ENCODE results near the gene PEAR1.

Gene PEAR1

DNA sequence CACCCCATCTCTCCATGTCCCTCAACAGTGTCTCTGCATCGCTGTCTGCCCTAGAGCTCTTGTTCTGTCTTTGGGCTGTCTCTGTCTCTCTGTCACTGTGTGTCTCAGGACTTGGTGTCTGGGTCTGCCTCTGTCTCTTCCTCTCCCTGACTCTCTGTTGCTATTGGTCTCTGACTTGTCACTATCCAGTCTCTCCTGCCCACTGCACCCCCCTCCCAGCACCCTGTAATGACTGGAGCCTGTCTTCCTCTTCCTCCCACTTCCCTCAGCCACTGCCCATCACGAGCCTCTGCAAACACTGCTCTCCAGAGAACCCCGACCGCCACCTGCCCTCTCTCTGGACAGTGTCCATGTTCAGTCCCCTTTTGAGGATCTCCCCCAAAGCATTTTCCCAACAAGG, 12.1 kb downstream of the PEAR1 start:
- Histone ChIP-seq H3K9ac (ENCODE audit: low read length) (no peak overlapping the region), H4K20me1 (ENCODE audit: low read depth, low read length) (no peaks in the 10 kb centered on the region), H3K4me3 (ENCODE audit: insufficient read depth, low read length, poor library complexity, severe bottlenecking) (no peak overlapping the region), H3K79me2 (ENCODE audit: insufficient read depth, low read length) (no peaks in the 10 kb centered on the region), H3K36me3 (ENCODE audit: low read length) (no peaks in the 10 kb centered on the region), H3K4me2 (ENCODE audit: low read depth, low read length, poor library complexity, severe bottlenecking) (no peak overlapping the region), H3K9me2 (replicated peaks; ENCODE audit: insufficient read depth, low read length) (no peaks in the 10 kb centered on the region), H3K9me3 (ENCODE audit: insufficient read depth, low read length) (no peaks in the 10 kb centered on the region), H3K27me3 (ENCODE audit: low read length) (no peaks in the 10 kb centered on the region), H3K27ac (ENCODE audit: low read depth, low read length) (no peak overlapping the region), H2AFZ (ENCODE audit: low read depth, low read length, severe bottlenecking) (no peak overlapping the region), H3F3A (ENCODE audit: insufficient read depth) (no peaks in the 10 kb centered on the region)
- TF ChIP-seq, protein P1, sequence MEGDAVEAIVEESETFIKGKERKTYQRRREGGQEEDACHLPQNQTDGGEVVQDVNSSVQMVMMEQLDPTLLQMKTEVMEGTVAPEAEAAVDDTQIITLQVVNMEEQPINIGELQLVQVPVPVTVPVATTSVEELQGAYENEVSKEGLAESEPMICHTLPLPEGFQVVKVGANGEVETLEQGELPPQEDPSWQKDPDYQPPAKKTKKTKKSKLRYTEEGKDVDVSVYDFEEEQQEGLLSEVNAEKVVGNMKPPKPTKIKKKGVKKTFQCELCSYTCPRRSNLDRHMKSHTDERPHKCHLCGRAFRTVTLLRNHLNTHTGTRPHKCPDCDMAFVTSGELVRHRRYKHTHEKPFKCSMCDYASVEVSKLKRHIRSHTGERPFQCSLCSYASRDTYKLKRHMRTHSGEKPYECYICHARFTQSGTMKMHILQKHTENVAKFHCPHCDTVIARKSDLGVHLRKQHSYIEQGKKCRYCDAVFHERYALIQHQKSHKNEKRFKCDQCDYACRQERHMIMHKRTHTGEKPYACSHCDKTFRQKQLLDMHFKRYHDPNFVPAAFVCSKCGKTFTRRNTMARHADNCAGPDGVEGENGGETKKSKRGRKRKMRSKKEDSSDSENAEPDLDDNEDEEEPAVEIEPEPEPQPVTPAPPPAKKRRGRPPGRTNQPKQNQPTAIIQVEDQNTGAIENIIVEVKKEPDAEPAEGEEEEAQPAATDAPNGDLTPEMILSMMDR (IDR thresholded peaks at IDR 0.05; ENCODE audit: insufficient read depth, low read length, poor library complexity, severe bottlenecking), result no peak
- no peak for TF ChIP-seq EZH2phosphoT487 (conservative IDR thresholded peaks at IDR 0.05; ENCODE audit: low read length)

DNA sequence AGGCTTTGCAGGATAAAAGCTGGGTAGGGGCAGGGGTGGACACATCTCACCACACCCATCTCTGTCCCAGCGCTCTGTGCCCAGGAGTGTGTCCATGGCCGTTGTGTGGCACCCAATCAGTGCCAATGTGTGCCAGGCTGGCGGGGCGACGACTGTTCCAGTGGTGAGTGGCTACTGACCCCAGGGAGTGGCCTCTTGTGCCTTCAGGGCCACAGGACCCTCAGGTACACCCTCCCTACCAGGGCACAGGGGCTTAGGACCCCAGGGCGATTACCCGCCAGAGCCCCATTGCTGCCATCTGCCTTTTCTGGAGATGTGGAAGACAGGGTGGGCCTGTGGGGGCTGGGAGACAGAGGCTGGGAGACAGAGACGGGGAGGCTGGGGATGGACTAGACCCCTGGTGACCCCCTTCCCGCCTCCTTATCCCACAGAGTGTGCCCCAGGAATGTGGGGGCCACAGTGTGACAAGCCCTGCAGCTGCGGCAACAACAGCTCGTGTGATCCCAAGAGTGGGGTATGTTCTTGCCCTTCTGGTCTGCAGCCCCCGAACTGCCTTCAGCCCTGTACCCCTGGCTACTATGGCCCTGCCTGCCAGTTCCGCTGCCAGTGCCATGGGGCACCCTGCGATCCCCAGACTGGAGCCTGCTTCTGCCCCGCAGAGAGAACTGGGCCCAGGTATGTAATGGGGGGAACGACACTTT, 12.8 kb downstream of the PEAR1 start:
- no peaks in the 10 kb centered on the region for H3K27me3 ChIP-seq (ENCODE audit: low read length)
- no peak overlapping the region for H3K4me3 ChIP-seq (ENCODE audit: insufficient read depth, low read length, poor library complexity, severe bottlenecking)
- H3K9me2 ChIP-seq (replicated peaks; ENCODE audit: insufficient read depth, low read length), result no peaks in the 10 kb centered on the region
- H3K79me2 ChIP-seq (ENCODE audit: insufficient read depth, low read length), result no peaks in the 10 kb centered on the region
- H3K4me2 ChIP-seq (ENCODE audit: low read depth, low read length, poor library complexity, severe bottlenecking), result no peak overlapping the region
- no peaks in the 10 kb centered on the region for H3K9me3 ChIP-seq (ENCODE audit: insufficient read depth, low read length)
- no peaks in the 10 kb centered on the region for H3K36me3 ChIP-seq (ENCODE audit: low read length)
- TF ChIP-seq EZH2phosphoT487 (conservative IDR thresholded peaks at IDR 0.05; ENCODE audit: low read length), result no peak
- TF ChIP-seq, protein P1 (IDR thresholded peaks at IDR 0.05; ENCODE audit: insufficient read depth, low read length, poor library complexity, severe bottlenecking), result no peak
- H4K20me1 ChIP-seq (ENCODE audit: low read depth, low read length), result no peaks in the 10 kb centered on the region
- no peak overlapping the region for H3K27ac ChIP-seq (ENCODE audit: low read depth, low read length)
- no peak overlapping the region for H2AFZ ChIP-seq (ENCODE audit: low read depth, low read length, severe bottlenecking)
- H3K9ac ChIP-seq (ENCODE audit: low read length), result no peak overlapping the region
- no peaks in the 10 kb centered on the region for H3F3A ChIP-seq (ENCODE audit: insufficient read depth)

DNA sequence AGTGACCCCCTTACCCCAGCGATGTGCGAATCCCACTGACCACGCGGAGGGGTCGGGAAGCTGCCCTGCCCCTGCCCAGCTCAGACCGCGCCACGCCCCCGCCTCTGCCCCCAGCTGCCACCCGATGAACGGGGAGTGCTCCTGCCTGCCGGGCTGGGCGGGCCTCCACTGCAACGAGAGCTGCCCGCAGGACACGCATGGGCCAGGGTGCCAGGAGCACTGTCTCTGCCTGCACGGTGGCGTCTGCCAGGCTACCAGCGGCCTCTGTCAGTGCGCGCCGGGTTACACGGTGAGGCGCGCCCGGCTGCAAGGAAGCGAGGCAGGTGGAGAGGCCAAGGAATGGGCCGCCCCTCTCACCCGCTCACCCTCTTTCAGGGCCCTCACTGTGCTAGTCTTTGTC, 15.0 kb downstream of the PEAR1 start:
- no peaks in the 10 kb centered on the region for H3K9me2 ChIP-seq (replicated peaks; ENCODE audit: insufficient read depth, low read length)
- no peaks in the 10 kb centered on the region for H3K27me3 ChIP-seq (ENCODE audit: low read length)
- H3K4me2 ChIP-seq (ENCODE audit: low read depth, low read length, poor library complexity, severe bottlenecking), result no peak overlapping the region
- no peaks in the 10 kb centered on the region for H3F3A ChIP-seq (ENCODE audit: insufficient read depth)
- H3K9ac ChIP-seq (ENCODE audit: low read length), result no peak overlapping the region
- H4K20me1 ChIP-seq (ENCODE audit: low read depth, low read length), result no peaks in the 10 kb centered on the region
- no peak overlapping the region for H3K4me3 ChIP-seq (ENCODE audit: insufficient read depth, low read length, poor library complexity, severe bottlenecking)
- H3K36me3 ChIP-seq (ENCODE audit: low read length), result no peaks in the 10 kb centered on the region
- no peak overlapping the region for H2AFZ ChIP-seq (ENCODE audit: low read depth, low read length, severe bottlenecking)
- TF ChIP-seq EZH2phosphoT487 (conservative IDR thresholded peaks at IDR 0.05; ENCODE audit: low read length), result no peak
- TF ChIP-seq, protein P1 (IDR thresholded peaks at IDR 0.05; ENCODE audit: insufficient read depth, low read length, poor library complexity, severe bottlenecking), result no peak
- no peaks in the 10 kb centered on the region for H3K79me2 ChIP-seq (ENCODE audit: insufficient read depth, low read length)
- no peaks in the 10 kb centered on the region for H3K9me3 ChIP-seq (ENCODE audit: insufficient read depth, low read length)
- H3K27ac ChIP-seq (ENCODE audit: low read depth, low read length), result no peak overlapping the region

Data from SU-DHL-6 (cell line).